HG03108 (cell line): ENCODE results near the gene MKRN3.

Source experiments
- ATAC-seq: cut with Tn5 transposase; IDR thresholded peaks from one replicate; pipeline ENCODE4 v1.9.1; 2021; ENCODE audit warnings: moderate library complexity; ENCODE audit not compliant: unreplicated experiment

MKRN3 gene

DNA sequence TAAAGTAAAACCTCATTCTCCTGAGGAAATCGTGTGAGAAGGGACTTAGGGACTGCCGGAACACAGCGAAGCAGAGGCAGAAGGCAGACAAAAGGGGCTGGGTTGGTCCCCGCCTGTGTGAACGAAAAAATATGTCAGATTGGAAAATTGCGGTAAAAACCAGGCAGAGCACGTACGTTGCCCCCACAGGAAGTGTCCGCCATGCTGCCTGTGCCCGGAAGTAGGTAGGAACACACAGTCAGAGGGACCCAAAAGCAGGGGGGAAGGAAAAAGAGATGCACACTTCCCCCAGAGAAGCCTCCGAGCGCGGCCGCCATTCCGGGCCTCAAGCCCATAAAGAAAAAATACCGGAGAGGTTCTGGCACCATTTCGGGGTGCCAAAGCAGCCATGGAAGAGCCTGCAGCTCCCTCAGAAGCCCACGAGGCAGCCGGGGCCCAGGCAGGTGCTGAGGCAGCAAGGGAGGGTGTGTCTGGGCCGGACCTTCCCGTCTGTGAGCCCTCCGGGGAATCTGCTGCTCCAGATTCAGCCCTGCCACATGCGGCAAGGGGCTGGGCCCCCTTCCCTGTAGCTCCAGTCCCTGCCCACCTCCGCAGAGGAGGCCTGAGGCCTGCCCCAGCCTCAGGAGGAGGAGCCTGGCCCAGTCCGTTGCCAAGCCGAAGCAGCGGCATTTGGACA is at the start of gene MKRN3:
Gene MKRN3, plus strand, starts transcription at position 280 of the 676 bp plus-strand sequence. Its CDS starts 109 bp downstream, at position 389.
- ATAC-seq = no peak

DNA sequence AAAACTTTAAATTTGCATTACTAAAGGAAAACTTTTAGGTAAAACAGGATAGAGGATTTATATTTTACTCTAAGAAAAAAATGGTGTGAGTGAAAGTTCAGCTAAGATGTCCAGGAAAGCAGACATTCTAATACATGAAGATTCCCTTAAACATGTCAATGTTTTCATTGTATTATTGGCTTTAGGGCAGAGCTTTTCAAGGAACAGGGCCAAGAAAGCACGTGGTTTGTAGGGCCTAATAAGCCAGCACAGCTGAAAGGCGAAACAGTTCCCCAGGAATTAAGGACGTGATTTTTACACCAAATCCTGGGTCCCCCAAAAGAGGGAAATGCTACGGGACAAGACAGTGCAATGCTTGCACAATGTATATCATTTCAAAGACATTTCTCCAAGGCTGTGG is 48.6 kb upstream of the MKRN3 start:
- no peak for ATAC-seq

DNA sequence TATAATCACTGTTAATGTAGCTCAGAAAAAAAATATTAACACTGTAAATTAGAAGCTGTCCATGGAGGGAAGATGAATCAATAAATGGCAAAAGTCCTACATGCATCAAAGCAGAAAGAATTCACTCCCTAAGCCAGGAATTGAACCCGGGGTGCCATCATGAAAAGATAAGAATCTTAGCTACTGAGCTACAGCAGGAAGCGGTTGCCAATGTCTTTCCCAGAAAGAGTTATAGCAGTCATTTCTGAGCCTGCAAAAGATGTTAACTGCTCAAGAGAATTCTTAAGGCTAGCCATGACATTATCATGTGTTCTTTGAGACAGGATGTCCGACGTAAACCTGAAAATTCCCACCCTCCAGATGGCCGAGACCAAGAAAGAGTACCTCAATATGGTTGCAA is 47.4 kb upstream of the MKRN3 start:
- ATAC-seq = no peak

DNA sequence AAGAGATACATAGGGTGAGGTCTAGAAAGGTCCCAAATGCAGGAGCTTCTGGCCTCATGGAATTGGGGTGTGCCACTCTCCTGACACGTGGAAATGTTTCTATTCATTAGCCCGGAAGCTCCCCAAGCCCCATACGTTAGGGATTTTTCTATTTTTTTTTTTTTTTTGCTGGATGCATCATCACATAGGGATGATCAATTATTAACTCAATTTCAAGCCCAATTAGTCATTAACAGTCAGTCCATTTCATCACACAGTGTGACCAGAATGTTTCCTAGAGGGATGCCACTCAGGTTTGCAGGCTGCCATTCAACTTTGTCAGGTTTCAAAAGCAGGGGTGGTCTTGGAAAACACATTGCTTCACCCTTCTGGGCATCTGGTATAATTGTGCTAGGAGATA is 40.7 kb upstream of the MKRN3 start:
- ATAC-seq = no peak

DNA sequence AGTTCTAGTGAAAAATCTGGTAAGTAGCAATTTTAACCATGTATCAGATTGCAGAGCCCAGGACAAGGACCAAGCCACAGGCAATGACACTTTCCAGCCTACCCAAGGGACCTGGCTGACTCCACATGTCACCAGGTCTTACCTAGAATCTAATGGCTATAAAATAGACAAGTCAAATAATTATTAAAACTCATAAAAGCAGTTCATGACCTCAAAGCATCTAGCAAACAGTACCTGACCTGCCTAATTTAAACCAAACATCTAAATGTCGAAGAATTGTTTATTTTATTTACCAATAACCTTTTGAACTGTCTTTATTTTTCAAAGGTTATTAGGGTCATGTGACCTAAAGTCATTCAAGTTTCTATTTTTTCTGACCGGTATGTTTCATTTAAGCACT is 35.6 kb upstream of the MKRN3 start:
- no peak for ATAC-seq

DNA sequence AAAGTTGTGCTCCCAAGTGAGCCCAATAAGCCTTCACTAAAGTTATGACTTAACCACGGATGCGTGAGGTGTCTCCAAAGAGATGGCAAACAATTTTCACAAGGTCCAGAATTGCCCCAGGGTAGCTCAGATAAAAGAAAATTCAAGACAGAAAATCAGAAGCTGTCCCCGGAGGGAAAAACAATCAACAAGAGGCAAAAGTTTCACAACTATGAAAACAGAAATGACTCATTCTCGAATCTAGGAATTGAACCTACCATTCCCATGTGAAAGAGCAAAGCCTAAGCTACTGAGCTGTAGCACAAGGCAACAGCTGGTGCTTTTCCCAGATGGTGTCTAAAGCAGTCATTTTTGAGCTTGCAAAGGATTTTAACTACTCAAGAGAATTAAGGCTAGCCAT is 33.5 kb upstream of the MKRN3 start:
- no peak for ATAC-seq

DNA sequence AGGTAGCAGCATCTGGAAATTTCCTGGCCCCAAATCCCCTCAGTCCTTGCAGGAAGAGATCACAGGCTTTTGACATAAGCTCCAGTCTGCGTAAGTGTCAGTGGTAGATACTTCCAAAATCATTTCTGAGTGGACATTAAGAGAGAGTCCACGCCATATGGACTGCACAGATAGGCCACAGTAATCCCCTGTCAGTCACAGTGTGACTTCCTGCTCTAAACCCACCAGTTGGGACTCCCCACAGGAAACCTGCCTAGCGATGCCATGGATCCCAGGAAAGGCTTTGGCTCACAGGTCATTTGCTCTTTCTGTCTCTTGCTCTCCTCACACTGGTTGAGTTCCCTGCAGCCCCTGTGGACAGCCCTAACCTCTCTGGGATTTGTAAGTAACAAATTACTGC is 28.8 kb upstream of the MKRN3 start:
- no peak for ATAC-seq

DNA sequence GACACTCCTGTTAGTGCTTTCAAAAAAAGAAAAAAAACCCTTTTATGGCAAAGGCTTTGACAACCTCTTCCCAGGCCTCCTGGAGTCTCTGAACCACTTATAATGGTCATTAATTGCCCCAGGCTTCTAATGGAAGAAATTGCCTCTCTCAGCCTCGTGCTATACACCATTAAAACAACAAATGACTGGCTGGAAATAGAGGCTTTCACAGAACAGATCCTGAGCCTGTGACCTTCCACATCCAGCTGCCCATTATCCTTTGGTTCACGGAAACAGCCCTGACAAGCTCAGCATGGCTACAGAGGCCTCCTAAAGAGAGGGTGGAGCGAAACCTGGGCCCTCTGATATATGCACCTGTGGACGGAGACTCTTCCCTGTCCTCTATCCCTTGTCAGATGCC is 26.8 kb upstream of the MKRN3 start:
- no peak for ATAC-seq

DNA sequence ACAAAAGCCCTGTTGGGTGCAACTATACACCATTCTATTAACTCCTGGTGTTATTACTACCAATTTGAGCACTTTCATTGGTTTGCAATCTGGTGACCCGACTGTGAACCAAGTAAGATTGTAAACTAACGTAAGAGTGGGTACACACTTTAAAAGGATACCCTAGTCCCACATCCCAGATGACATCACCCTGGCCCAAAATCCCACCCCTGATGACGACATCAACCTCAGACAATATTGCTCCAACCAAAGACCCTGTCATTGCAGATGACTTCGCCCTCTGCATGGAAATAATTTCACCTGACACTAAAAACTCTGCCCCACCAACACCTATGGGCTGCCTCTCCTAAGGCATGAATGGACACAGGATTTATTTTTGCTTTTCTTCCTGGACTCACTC is 25.6 kb upstream of the MKRN3 start:
- no peak for ATAC-seq

DNA sequence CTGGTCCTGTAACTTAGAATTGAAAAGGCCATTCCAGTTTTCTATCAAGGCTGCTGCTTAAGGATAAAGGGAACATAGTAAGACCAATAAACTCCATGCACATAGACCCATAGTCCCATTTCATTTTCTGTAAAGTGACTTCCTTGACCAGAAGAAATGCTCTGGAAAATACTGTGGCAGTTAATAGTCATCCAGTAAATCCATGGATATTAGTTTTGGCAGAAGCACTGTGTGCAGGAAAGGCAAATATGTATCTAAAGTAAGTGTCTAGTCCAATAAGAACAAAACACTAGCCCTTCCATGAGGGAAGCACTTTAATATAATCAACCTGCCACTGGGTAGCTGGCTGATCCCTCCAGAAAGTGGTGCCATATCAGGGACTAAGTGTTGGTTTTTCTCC is 19.3 kb upstream of the MKRN3 start:
- no peak for ATAC-seq

DNA sequence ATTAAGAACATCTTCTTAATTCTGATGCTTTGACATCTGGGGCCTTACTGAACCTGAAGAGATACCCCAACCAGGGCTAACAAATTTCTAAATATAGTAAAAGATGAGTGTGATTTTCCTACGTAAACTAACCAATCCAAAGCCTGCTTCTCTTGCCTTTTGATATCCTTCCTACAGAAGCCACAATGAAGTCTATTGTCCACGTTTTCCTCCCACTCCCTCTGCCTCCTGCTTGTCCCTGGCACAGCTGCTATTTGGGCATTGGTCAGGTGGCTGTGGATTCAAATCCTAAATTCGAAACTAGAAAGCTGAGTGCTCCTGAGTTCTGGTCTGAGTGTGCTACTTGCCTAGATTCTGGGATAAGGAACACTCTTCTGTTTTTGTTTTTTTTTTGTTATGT is 17.4 kb upstream of the MKRN3 start:
- ATAC-seq = no peak

DNA sequence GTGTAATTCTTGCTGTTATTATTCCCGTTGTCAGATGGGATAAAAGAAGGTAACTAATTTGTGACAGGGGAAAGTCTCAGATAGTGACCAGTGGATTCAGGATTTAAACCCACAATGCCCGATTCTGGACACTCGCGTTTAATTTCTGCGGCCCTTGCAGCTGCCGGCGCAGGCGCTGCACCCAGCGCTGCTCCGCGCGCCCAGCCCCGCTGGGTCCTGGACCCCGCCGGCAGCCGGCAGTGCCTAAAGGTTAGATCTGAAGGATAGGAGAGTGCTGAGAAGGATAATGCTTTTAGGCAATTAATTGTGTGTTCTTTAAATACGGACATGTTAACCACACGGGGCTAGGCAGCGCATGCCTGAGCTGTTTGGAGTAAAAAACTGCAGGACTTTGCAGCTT is 3.6 kb upstream of the MKRN3 start:
- ATAC-seq = no peak

DNA sequence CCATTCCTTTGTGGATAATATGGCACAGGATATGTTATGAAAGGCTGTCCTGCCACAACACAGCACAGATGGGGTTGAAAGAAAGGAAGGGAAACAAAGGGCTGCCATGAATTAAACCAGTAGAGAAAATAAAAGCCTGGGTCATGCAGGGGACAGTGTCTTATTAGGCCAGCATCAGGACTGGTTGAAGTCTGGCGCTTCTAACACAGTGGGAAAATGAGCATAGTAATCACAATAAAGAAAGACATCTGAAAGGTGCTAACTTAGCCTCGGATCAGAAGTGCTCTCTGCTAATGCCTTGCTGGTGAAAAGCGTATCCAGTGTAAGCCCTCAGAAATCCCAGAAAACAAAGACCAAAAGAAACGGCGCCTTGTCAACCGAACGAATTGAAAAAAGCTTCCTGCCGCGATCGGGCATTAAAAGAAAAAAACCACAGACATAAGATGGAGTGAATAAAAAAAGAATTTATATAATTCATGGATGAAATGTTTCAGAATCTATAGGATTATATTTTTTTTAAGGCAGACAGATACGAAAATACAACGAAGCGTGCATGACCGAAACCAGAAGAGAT is 566 bp upstream of the MKRN3 start:
- ATAC-seq = no peak

DNA sequence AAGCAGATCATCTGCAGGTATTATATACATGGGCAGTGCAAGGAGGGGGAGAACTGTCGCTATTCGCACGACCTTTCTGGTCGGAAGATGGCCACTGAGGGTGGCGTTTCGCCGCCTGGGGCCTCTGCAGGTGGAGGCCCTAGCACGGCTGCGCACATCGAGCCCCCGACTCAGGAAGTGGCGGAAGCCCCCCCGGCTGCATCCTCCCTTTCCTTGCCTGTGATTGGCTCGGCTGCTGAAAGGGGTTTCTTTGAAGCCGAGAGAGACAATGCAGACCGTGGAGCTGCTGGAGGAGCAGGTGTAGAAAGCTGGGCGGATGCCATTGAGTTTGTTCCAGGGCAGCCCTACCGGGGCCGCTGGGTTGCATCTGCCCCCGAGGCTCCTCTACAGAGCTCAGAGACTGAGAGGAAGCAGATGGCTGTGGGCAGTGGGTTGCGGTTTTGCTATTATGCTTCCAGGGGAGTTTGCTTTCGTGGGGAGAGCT is 639 bp downstream of the MKRN3 start:
- ATAC-seq = no peak

DNA sequence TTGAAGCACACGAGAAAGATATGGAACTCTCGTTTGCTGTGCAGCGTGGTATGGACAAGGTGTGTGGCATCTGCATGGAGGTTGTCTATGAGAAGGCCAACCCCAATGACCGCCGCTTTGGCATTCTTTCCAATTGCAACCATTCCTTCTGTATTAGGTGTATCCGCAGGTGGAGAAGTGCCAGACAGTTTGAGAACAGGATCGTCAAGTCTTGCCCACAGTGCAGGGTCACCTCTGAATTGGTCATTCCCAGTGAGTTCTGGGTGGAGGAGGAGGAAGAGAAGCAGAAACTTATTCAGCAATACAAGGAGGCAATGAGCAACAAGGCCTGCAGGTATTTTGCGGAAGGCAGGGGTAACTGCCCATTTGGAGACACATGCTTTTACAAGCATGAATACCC is 1.2 kb downstream of the MKRN3 start:
- ATAC-seq = no peak

DNA sequence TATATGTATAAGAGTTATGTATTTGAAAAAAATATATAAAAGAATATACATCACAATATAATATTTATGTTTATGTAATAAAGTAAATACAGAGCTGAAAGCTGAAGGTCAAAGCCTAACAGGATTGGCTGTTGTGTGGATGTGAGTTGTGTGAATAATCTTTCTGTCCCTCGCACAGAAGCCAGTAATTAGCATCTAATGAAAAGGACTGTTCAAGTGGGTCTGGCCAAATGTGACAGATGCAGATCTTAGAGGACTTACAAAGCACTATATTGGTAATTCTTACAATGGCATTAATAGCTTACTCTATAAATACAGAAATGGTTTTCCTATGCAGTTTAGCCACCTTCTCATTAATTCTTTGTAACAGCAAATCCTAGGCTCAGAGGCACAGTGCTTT is 2.4 kb downstream of the MKRN3 start:
- ATAC-seq = no peak

DNA sequence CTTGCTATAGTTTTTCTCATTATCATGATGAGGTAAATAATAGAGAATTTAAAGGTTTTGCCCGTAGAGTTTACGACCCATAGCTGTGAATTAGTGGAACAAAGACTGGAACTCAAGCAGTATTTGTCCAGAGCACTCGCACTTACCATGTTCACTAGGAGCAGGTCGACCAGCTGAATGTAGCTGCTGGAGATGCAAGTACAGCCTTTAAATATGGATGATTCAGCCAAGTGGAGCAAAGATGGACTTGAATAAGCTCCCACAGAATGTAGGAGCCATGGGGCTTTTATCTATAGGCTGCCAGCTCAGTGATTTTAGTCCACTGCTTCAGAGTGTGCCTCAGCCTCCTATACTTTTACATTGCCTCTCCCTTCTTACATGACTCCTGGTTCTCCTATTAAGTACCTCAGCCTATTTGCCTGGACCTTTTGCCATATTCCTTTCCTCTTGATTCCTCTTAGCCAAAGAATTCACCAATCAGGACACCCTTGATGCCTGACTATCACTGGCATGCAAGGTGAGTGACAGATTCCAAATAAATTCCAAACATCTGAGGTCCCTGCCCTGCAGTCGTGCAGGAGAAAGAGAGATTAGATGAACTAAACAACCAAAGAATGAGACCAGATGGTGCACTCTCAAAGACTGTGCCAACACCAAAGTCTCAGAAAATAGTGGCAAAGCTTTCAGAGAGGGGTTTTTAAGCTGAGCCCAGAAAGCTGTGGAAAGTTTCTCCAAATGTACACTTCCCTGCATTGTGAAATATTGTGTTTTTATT is 3.9 kb downstream of the MKRN3 start:
- ATAC-seq = no peak

DNA sequence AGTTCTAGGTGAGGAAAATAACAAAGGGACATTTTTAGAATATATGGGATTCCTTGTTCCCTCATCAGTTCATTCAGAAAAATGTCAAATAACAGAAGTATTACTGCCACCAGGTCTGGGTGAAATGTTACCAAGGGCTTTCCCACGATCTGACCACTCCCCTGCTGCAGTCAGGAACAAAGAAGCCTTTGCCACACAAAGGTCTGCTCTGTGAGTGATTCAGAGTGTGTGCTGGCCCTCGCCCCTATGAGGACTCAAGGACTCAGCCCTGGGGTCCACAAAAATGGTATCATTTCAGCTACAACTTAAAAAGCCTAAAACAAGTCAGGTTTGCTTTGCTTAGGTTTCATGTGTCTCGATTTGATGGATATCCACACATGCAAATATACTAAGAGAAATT is 5.0 kb downstream of the MKRN3 start:
- no peak for ATAC-seq

DNA sequence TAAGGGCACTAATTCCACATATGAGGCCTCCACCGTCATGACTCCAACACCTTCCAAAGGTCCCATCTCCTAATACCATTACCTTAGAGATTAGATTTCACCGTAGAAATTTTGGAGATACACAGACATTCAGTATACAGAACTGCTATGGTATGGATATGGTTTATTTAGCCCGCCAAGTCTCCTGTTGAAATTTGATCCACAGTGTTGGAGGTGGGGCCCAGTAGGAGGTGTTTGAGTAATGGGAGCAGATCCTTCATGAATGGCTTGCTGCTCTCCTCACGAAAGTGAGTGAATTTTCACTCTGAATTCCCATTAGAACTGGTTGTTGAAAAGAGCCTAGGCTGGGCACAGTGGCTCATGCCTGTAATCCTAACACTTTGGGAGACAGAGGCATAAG is 7.4 kb downstream of the MKRN3 start:
- ATAC-seq = no peak

DNA sequence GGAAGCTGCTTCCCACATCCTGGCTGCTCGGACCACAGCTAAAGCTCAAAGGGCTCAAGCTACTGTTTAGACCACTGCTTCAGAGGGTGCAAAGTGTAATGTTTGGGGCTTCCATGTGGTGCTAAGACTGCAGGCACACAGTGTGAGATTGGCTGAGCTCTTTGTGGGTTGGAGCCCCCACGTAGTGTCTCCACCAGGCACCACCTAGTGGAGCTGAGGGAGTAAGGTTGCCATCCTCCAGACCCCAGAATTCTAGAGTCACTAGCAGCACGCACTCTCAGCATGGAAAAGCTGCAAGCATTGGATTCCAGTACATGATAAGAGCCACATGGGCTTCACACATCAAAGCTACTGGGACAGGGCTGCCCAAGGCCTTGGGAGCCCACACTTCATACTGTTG is 9.3 kb downstream of the MKRN3 start:
- no peak for ATAC-seq

DNA sequence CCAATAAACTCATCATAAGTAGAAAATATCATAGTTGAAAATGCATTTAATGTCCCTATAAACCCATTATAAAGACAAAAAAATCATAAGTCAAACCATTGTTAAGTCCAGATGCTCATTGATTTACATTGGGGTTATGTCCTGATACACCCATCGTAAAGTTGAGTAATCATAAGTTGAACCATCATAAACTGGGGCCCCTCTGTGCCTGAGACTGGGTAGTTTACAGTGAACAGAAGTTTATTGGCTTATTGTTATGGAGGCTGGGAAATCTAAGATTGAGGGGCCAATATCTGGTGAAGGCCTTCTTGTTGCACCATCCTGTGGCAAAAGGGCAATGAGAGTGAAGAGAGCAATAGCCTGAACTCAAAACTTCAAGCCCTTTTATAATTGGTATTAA is 10.6 kb downstream of the MKRN3 start:
- no peak for ATAC-seq

DNA sequence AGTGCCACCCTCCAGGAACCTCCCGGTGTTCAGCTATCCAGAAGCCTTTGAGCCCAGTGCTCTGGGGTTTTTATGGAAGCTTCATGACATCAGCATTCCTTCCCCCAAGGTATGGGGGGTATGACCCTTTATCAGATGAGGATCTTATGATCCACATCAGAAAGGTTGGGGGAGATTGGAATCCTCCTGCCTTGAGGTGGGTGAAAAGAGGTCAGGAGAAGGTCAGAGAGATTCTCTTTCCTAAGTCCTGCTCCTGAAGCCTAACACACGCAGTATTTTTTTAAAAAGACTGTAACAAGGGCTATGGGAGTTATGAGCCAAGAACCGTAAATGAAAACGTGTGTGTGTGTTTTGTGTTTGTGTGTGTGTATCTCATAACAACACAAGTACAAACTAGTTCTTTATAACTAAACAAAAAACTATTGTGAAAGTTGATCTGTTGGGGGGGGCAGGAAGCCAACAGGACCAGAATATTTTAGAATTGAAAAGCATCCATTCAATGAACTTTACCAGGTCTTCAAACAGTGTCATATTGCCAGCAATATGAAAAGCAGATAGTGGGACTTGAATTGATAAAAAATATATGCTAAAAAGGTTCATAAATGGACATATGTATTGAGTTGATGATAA is 13.2 kb downstream of the MKRN3 start:
- no peak for ATAC-seq
